NB4 (cell line): ENCODE measurements around the gene HYLS1.

Source experiments
- MYC ChIP-seq: IDR thresholded peaks from 2 replicates; pipeline ENCODE4 v1.6.1; 2011; ENCODE audit warnings: low read depth, low read length
- TF ChIP-seq, protein P1 (sequence below): IDR thresholded peaks from one replicate; pipeline ENCODE4 v1.5.1; 2012; ENCODE audit warnings: low read depth, low read length

DNA sequence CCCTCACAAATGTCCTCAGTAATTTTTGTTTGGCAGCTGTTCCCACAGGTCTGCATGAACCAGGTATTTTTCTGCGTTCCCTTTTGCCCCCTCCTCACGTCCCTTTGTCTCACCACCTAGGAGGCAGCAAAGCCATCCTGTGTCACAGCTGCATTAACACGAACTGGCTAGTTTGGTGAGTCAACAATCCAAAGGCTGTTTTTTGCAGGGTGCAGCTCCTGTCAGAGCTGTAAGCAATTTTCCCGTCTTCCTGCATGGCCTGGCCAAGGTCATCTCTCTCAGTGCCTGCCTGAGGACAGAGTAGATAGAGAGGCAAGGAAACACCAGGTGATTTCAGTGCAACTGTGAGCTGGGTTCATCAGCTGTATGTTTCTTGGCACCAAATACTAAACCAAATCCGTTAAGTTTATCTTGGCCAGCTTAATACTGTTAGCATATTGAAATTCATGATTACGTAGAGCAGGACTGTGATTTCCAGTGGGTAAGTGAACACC is 37.8 kb downstream of the HYLS1 start:
- TF ChIP-seq, protein P1, sequence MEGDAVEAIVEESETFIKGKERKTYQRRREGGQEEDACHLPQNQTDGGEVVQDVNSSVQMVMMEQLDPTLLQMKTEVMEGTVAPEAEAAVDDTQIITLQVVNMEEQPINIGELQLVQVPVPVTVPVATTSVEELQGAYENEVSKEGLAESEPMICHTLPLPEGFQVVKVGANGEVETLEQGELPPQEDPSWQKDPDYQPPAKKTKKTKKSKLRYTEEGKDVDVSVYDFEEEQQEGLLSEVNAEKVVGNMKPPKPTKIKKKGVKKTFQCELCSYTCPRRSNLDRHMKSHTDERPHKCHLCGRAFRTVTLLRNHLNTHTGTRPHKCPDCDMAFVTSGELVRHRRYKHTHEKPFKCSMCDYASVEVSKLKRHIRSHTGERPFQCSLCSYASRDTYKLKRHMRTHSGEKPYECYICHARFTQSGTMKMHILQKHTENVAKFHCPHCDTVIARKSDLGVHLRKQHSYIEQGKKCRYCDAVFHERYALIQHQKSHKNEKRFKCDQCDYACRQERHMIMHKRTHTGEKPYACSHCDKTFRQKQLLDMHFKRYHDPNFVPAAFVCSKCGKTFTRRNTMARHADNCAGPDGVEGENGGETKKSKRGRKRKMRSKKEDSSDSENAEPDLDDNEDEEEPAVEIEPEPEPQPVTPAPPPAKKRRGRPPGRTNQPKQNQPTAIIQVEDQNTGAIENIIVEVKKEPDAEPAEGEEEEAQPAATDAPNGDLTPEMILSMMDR = no peak
- no peak for TF ChIP-seq MYC
